K562 treated with DMSO at 1 percent for 48 hours (cell line): ENCODE results near the gene SPCS3. TPM values are rescaled to one million over a fixed set of nuclear protein-coding genes. Genes with fewer than 3 reads are reported as not detected.

Experiments used
- total RNA-seq: library from RNA; unstranded; fragments of 300-600 nt; gene quantifications from 2 replicates; pipeline ENCODE4 v1.2.3, GENCODE V29; 2022; ENCODE audit warnings: low replicate concordance; ENCODE audit errors: extremely low read depth

Gene SPCS3
- not detected in 2 replicates for total RNA-seq

GRCh38 chr4:176319704-176320339 is at the start of gene SPCS3:
TSS of gene SPCS3 (plus strand) at chr4:176319966. CDS start at chr4:176320077, 111 bp downstream.

Other genes with a start within 250 kb of the SPCS3 start
- not detected in 2 replicates for gene SPATA4, start 124.4 kb upstream of the SPCS3 start, total RNA-seq
- not detected in 2 replicates for gene ASB5, start 50.7 kb upstream of the SPCS3 start, total RNA-seq